ENCODE measurements around the gene NTM.

NTM gene

DNA sequence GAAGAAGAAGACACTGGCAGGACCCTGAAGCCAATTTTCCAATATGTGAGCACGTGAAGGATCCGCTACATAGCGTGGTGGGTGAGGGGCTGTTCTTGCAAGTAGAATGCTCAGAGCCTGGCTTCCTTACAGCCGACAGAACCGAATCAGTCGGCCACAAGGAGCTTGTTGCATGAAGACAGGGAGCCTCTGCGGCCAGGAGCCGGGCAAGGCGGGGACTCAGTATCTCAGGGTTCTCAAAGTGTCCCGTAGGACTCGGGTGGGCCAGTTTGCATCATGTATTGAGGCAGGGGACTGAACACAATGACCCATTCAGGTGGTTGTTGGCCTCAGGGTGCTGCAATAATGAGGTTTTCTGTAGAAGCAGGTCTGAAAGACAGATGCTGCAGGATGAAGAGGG, 289.5 kb downstream of the NTM start:
- no peak overlapping the region for H3K27ac ChIP-seq (ENCODE audit: low read length)
- no peaks in the 10 kb centered on the region for H3K79me2 ChIP-seq (ENCODE audit: low read length)
- TF ChIP-seq EZH2phosphoT487 (IDR thresholded peaks at IDR 0.05; ENCODE audit: low read depth), result no peak
- TF ChIP-seq, protein P1, sequence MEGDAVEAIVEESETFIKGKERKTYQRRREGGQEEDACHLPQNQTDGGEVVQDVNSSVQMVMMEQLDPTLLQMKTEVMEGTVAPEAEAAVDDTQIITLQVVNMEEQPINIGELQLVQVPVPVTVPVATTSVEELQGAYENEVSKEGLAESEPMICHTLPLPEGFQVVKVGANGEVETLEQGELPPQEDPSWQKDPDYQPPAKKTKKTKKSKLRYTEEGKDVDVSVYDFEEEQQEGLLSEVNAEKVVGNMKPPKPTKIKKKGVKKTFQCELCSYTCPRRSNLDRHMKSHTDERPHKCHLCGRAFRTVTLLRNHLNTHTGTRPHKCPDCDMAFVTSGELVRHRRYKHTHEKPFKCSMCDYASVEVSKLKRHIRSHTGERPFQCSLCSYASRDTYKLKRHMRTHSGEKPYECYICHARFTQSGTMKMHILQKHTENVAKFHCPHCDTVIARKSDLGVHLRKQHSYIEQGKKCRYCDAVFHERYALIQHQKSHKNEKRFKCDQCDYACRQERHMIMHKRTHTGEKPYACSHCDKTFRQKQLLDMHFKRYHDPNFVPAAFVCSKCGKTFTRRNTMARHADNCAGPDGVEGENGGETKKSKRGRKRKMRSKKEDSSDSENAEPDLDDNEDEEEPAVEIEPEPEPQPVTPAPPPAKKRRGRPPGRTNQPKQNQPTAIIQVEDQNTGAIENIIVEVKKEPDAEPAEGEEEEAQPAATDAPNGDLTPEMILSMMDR (IDR thresholded peaks at IDR 0.05; ENCODE audit: low read depth, low read length), result no peak
- H4K20me1 ChIP-seq (ENCODE audit: insufficient read depth, low read length), result peaks cover 76% of the 10 kb centered on the region
- H2AFZ ChIP-seq (ENCODE audit: low read depth, low read length), result no peak overlapping the region
- H3K9me3 ChIP-seq (ENCODE audit: insufficient read depth, low read length), result no peaks in the 10 kb centered on the region
- H3K4me3 ChIP-seq (ENCODE audit: low read length), result no peak overlapping the region
- no peak overlapping the region for H3K9ac ChIP-seq (ENCODE audit: low read length)
- no peak overlapping the region for H3K4me2 ChIP-seq (ENCODE audit: low read length)
- H3K36me3 ChIP-seq (replicated peaks; ENCODE audit: low read depth, low read length), result no peaks in the 10 kb centered on the region
- peaks cover 91% of the 10 kb centered on the region for H3K27me3 ChIP-seq (ENCODE audit: low read depth, low read length)
- H3K4me1 ChIP-seq (ENCODE audit: low read length), result peaks cover 21% of the 10 kb centered on the region

DNA sequence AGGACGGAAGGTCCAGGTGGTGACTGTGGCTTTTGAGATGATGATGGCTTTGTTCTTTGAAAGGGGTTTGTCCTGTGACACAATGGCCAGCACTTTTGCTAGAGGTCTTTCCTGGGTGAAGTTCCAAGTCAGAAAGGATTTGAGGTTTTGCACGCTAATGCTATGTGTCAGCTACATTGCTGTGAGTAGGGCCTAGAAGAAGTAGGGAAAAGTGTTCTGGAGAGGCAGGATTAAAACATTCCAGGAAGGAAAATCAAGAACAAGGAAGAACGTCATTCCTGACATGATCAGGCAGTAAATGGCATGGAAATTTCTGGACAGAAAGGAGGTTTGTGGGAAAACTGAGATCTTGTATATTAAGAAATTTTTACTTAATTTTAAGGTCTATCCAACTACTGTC, 290.7 kb downstream of the NTM start:
- H2AFZ ChIP-seq (ENCODE audit: low read depth, low read length), result no peak overlapping the region
- no peak overlapping the region for H3K4me2 ChIP-seq (ENCODE audit: low read length)
- no peak for TF ChIP-seq EZH2phosphoT487 (IDR thresholded peaks at IDR 0.05; ENCODE audit: low read depth)
- TF ChIP-seq, protein P1 (IDR thresholded peaks at IDR 0.05; ENCODE audit: low read depth, low read length), result no peak
- H3K27ac ChIP-seq (ENCODE audit: low read length), result no peak overlapping the region
- no peaks in the 10 kb centered on the region for H3K36me3 ChIP-seq (replicated peaks; ENCODE audit: low read depth, low read length)
- H3K9me3 ChIP-seq (ENCODE audit: insufficient read depth, low read length), result no peaks in the 10 kb centered on the region
- H3K79me2 ChIP-seq (ENCODE audit: low read length), result no peaks in the 10 kb centered on the region
- no peak overlapping the region for H3K9ac ChIP-seq (ENCODE audit: low read length)
- peaks cover 21% of the 10 kb centered on the region for H3K4me1 ChIP-seq (ENCODE audit: low read length)
- peaks cover 91% of the 10 kb centered on the region for H3K27me3 ChIP-seq (ENCODE audit: low read depth, low read length)
- peaks cover 65% of the 10 kb centered on the region for H4K20me1 ChIP-seq (ENCODE audit: insufficient read depth, low read length)
- H3K4me3 ChIP-seq (ENCODE audit: low read length), result no peak overlapping the region

DNA sequence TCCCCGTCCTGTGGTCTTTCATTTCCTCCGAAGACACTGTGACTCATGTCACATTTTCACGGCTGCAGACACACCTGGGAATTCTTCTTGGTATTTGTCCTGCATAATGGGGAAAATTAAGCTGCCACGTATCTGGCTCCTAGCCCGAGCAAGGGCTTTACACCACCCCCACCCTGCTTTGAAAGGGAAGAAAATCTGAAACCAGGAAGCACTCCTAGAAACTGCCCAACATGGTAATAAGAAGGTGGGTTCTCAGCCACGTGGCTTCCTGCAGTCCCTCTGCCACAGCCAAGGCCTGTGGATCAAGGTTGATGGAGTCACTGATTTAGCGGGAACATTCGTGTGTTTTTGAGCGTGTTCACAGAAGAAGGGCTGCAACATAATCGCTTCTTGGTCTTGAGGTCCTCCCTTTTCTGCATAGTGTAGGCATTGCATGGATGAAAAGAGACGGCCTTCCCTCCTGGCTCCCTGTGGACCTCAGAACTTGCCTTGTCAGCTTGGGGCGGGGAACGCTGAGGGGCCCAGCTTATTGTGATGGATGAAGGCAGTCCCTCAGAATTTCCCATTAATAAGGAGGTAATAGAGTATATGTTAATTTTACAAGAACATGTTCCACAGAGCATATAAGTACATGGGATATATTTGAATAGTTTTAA, 292.0 kb downstream of the NTM start:
- H3K27me3 ChIP-seq (ENCODE audit: low read depth, low read length), result peaks cover 91% of the 10 kb centered on the region
- no peaks in the 10 kb centered on the region for H3K79me2 ChIP-seq (ENCODE audit: low read length)
- TF ChIP-seq EZH2phosphoT487 (IDR thresholded peaks at IDR 0.05; ENCODE audit: low read depth), result no peak
- TF ChIP-seq, protein P1 (IDR thresholded peaks at IDR 0.05; ENCODE audit: low read depth, low read length), result no peak

DNA sequence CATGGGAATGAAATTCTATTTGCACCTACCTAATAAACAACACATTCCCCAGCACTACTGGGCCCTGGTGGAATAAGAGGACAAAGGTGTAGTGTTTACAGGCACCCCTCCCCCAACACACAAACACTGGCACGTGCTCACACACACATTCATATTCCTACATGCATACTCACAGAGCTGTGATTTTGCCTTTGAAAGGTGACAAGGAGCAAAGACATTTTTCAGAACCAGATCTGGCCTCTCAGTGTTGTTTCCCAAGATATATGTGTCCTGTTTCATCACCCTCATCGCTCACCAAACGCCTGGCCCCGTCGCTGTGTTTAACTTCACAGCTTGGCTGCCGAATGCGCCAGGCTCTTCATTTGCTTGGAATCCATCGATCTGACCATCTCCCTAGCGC, 292.6 kb downstream of the NTM start:
- Histone ChIP-seq H3K36me3 (replicated peaks; ENCODE audit: low read depth, low read length) (no peaks in the 10 kb centered on the region), H2AFZ (ENCODE audit: low read depth, low read length) (no peak overlapping the region), H3K9ac (ENCODE audit: low read length) (no peak overlapping the region), H3K9me3 (ENCODE audit: insufficient read depth, low read length) (no peaks in the 10 kb centered on the region), H3K4me3 (ENCODE audit: low read length) (no peak overlapping the region), H3K4me2 (ENCODE audit: low read length) (no peak overlapping the region), H3K27me3 (ENCODE audit: low read depth, low read length) (peaks cover 90% of the 10 kb centered on the region), H4K20me1 (ENCODE audit: insufficient read depth, low read length) (peaks cover 54% of the 10 kb centered on the region), H3K79me2 (ENCODE audit: low read length) (no peaks in the 10 kb centered on the region), H3K4me1 (ENCODE audit: low read length) (peaks cover 21% of the 10 kb centered on the region), H3K27ac (ENCODE audit: low read length) (no peak overlapping the region)
- TF ChIP-seq, protein P1 (IDR thresholded peaks at IDR 0.05; ENCODE audit: low read depth, low read length), result no peak
- TF ChIP-seq EZH2phosphoT487 (IDR thresholded peaks at IDR 0.05; ENCODE audit: low read depth), result no peak

More for the DNA sequence above, 292.0 kb downstream of the NTM start:
- H3K9ac ChIP-seq (ENCODE audit: low read length), result no peak overlapping the region
- H3K9me3 ChIP-seq (ENCODE audit: insufficient read depth, low read length), result no peaks in the 10 kb centered on the region
- H2AFZ ChIP-seq (ENCODE audit: low read depth, low read length), result no peak overlapping the region
- H4K20me1 ChIP-seq (ENCODE audit: insufficient read depth, low read length), result peaks cover 55% of the 10 kb centered on the region
- H3K4me3 ChIP-seq (ENCODE audit: low read length), result no peak overlapping the region
- H3K4me2 ChIP-seq (ENCODE audit: low read length), result no peak overlapping the region
- no peak overlapping the region for H3K27ac ChIP-seq (ENCODE audit: low read length)
- H3K36me3 ChIP-seq (replicated peaks; ENCODE audit: low read depth, low read length), result no peaks in the 10 kb centered on the region
- H3K4me1 ChIP-seq (ENCODE audit: low read length), result peaks cover 21% of the 10 kb centered on the region

Data from OCI-LY3 (cell line).